ENCODE results near the gene ZNF667. TPM values are rescaled to one million over a fixed set of nuclear protein-coding genes. Genes with fewer than 3 reads are reported as not detected.

The ZNF667 gene
- total and polyA plus RNA-seq, 4 donors: 0.31 to 1.7 (median 0.96) TPM

DNA sequence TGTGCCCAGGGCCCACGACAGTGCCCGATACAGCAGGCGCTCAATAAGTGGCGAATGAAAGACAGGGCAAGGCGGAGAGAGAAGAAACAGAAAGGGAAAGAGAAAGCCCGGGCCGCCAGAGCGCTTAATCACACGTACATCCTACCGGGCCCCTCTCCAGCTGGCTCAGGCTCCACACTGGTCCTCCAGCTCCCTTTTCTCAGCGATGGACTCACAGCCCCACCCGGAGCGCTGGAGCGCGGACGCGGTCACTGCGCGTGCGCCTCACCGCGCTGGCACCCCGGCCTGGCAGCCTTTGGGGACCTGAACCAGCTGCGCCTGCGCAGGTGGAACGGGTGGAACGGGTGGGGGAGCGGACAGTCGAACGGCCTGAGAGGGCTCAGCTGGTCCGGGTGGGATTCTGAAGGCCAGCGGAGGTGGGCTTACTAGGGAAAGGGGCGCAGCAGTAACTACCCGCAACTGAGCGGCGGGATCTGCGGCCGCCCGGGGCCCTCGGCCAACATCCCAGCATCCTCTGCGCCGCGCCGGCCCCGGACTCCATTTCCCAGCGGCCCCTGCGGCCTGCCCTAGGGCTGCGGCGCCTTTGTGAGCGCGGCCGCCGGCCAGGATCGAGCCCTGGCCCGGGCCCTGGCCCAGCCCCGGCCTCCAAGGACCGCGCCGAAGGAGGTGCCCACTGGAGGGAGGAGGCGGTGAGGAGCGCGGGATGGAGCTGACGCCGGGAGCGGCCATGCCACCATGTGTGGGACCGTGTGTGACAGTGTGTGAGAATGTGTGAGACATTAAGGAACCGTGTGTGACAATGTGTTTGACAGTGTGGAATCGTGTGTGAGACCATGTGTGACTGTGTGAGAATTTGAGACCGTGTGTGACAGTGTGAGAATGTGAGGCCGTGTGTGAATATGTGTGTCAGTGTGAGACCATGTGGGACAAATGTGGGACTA is 73.1 kb downstream of the ZNF667 start, which contains the start of gene ZNF583:
ZNF583 (plus strand) TSS at position 569 of the 941 bp plus-strand sequence. CDS start 2,783 bp downstream, outside the sequence.
- Histone ChIP-seq H3K4me1 (ENCODE audit: control insufficient read depth in 4 of 4, insufficient read depth in 4 of 4, low read length in 3 of 4) (peaks cover 0 to 16% (median 8%) of the 10 kb centered on the region in 4 donors), H3K27ac (ENCODE audit: low read depth in 1 of 2, low read length in 2 of 2) (peak within 1 kb of the TSS; percentile 97), H3K9me3 (ENCODE audit: control insufficient read depth in 4 of 4, low read length in 3 of 4) (peaks cover 10 to 52% (median 44%) of the 10 kb centered on the region in 4 donors), H3K9ac (ENCODE audit: low read depth in 1 of 2, low read length in 2 of 2) (peak within 1 kb of the TSS; percentile 57 to 83), H3K27me3 (ENCODE audit: control insufficient read depth in 4 of 4, insufficient read depth in 4 of 4, low read length in 3 of 4) (no peaks in the 10 kb centered on the region), H3K4me3 (ENCODE audit: low read depth in 1 of 3, low read length in 3 of 3) (peak within 1 kb of the TSS; percentile 60 to 94 (median 91)), H3K36me3 (ENCODE audit: control insufficient read depth in 4 of 4, insufficient read depth in 3 of 4, low read depth in 1 of 4, low read length in 3 of 4) (peaks cover 8 to 33% (median 27%) of the 10 kb centered on the region in 4 donors)
- peak; percentile 92 for DNase-seq (ENCODE audit: low spot score)
- under 1% methylated on average over 70 of the region's 70 CpGs for WGBS
- TF ChIP-seq FOXA1 (IDR thresholded peaks at IDR 0.05) (peak; percentile 9), TAF1 (conservative IDR thresholded peaks at IDR 0.05) (no peak), GABPA (IDR thresholded peaks at IDR 0.05 in 1 of 2, conservative IDR thresholded peaks at IDR 0.05 in 1 of 2) (peak in 1 of 2 donors; percentile 79), YY1 (IDR thresholded peaks at IDR 0.05) (peak; percentile 70), FOXA2 (IDR thresholded peaks at IDR 0.05) (no peak), HNF4A (conservative IDR thresholded peaks at IDR 0.05) (peak in 1 of 2 donors; percentile 32), NR2F2 (IDR thresholded peaks at IDR 0.05) (no peak), RAD21 (IDR thresholded peaks at IDR 0.05) (no peak), RXRA (IDR thresholded peaks at IDR 0.05) (peak in 1 of 2 donors; percentile 44), EGR1 (IDR thresholded peaks at IDR 0.05; ENCODE audit: low read depth in 2 of 2) (peak in 1 of 2 donors; percentile 17), SP1 (IDR thresholded peaks at IDR 0.05) (peak; percentile 25), JUND (IDR thresholded peaks at IDR 0.05) (peak in 1 of 2 donors; percentile 38), HNF4G (IDR thresholded peaks at IDR 0.05) (no peak)
- TF ChIP-seq, protein P1, sequence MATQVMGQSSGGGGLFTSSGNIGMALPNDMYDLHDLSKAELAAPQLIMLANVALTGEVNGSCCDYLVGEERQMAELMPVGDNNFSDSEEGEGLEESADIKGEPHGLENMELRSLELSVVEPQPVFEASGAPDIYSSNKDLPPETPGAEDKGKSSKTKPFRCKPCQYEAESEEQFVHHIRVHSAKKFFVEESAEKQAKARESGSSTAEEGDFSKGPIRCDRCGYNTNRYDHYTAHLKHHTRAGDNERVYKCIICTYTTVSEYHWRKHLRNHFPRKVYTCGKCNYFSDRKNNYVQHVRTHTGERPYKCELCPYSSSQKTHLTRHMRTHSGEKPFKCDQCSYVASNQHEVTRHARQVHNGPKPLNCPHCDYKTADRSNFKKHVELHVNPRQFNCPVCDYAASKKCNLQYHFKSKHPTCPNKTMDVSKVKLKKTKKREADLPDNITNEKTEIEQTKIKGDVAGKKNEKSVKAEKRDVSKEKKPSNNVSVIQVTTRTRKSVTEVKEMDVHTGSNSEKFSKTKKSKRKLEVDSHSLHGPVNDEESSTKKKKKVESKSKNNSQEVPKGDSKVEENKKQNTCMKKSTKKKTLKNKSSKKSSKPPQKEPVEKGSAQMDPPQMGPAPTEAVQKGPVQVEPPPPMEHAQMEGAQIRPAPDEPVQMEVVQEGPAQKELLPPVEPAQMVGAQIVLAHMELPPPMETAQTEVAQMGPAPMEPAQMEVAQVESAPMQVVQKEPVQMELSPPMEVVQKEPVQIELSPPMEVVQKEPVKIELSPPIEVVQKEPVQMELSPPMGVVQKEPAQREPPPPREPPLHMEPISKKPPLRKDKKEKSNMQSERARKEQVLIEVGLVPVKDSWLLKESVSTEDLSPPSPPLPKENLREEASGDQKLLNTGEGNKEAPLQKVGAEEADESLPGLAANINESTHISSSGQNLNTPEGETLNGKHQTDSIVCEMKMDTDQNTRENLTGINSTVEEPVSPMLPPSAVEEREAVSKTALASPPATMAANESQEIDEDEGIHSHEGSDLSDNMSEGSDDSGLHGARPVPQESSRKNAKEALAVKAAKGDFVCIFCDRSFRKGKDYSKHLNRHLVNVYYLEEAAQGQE (IDR thresholded peaks at IDR 0.05): peak; percentile 58
- TF ChIP-seq, protein P2, sequence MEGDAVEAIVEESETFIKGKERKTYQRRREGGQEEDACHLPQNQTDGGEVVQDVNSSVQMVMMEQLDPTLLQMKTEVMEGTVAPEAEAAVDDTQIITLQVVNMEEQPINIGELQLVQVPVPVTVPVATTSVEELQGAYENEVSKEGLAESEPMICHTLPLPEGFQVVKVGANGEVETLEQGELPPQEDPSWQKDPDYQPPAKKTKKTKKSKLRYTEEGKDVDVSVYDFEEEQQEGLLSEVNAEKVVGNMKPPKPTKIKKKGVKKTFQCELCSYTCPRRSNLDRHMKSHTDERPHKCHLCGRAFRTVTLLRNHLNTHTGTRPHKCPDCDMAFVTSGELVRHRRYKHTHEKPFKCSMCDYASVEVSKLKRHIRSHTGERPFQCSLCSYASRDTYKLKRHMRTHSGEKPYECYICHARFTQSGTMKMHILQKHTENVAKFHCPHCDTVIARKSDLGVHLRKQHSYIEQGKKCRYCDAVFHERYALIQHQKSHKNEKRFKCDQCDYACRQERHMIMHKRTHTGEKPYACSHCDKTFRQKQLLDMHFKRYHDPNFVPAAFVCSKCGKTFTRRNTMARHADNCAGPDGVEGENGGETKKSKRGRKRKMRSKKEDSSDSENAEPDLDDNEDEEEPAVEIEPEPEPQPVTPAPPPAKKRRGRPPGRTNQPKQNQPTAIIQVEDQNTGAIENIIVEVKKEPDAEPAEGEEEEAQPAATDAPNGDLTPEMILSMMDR (IDR thresholded peaks at IDR 0.05; ENCODE audit: low read depth, low read length, missing input control): peak; percentile 2
- TF ChIP-seq, protein P3, sequence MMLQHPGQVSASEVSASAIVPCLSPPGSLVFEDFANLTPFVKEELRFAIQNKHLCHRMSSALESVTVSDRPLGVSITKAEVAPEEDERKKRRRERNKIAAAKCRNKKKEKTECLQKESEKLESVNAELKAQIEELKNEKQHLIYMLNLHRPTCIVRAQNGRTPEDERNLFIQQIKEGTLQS (IDR thresholded peaks at IDR 0.05): no peak
- TF ChIP-seq, protein P4, sequence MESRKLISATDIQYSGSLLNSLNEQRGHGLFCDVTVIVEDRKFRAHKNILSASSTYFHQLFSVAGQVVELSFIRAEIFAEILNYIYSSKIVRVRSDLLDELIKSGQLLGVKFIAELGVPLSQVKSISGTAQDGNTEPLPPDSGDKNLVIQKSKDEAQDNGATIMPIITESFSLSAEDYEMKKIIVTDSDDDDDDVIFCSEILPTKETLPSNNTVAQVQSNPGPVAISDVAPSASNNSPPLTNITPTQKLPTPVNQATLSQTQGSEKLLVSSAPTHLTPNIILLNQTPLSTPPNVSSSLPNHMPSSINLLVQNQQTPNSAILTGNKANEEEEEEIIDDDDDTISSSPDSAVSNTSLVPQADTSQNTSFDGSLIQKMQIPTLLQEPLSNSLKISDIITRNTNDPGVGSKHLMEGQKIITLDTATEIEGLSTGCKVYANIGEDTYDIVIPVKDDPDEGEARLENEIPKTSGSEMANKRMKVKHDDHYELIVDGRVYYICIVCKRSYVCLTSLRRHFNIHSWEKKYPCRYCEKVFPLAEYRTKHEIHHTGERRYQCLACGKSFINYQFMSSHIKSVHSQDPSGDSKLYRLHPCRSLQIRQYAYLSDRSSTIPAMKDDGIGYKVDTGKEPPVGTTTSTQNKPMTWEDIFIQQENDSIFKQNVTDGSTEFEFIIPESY (IDR thresholded peaks at IDR 0.05): peak; percentile 81
- TF ChIP-seq, protein P5, sequence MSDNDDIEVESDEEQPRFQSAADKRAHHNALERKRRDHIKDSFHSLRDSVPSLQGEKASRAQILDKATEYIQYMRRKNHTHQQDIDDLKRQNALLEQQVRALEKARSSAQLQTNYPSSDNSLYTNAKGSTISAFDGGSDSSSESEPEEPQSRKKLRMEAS (IDR thresholded peaks at IDR 0.05): peak; percentile 54
